B cell (primary cell): ENCODE measurements around the gene ARID4A.

Experiments
- CTCF ChIP-seq: fragments of 200-600 bp; IDR thresholded peaks from one replicate; pipeline ENCODE4 v1.8.0; 2022; ENCODE audit warnings: antibody characterized with exemption, mild to moderate bottlenecking
- EZH2 ChIP-seq: IDR thresholded peaks from 2 replicates; pipeline ENCODE4 v1.6.1; 2012; ENCODE audit warnings: borderline replicate concordance, low read depth, mild to moderate bottlenecking, moderate library complexity, low read length; ENCODE audit not compliant: insufficient read depth, poor library complexity, severe bottlenecking

GRCh38 chr14:58354808-58355207 is 56.5 kb downstream of the ARID4A start:
- TF ChIP-seq EZH2: no peak
- TF ChIP-seq CTCF: no peak
